Measurements from ENCODE around the gene ARHGAP21.
"Not testable (repeated sequence)": the region's sequence is repeated elsewhere in the genome, so short reads cannot be mapped to it uniquely, and the experiment has no call there.

The ARHGAP21 gene

DNA sequence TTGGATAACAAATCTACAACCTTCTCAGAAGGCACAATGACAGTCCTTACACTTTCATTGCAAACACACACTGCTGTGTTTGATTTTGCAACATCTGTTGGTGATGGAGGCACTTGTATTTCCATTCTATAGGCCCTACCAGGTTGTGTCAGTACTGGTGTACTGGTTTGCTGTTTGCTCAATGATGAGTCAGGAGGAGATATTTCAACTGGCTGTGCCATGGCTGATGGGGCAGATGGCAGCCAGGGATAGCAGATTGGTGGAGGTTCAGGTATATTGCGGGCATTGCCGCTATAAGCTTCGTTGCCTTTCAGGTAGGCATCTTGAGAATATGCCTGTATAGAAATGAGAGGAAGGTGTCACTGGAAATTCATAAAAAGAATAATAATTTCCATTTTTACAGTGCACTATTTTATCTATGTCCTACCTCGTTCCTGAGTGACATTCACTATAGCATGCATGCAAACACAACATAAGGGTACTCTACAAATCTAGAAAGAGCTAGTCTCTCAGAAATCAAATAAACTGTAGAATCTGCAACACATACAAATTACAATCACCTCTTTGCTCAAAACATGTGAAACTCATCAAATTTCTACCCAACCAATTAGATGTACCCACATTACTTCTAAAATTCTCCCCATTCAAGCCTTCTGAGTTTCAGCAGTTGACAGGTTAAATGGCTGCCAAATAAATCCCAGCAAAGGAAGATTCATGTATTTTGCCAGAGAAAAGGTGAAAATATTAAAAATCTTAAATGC, 102.5 kb downstream of the ARHGAP21 start:
- not testable (repeated sequence) for DNase-seq

DNA sequence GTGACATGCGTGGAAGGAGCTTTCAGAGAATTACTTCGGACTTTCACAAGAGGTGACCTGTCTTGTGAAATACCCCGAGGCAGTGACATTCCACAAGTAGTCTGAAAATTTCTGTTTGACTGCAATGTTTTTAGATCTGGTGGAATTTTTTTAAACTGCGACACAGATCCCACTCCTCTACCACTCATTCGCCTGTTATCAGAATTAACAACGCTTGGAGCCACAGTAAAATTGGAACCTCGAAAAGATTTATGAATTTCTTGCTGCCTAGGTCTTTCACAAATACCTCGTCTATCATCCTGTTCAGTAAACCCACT, 103.7 kb downstream of the ARHGAP21 start:
- DNase-seq, result not testable (repeated sequence)

- DNase-seq, result not testable (repeated sequence)
These were observed 104.2 kb downstream of the ARHGAP21 start for GRCh38 chr10:24619291-24619993.

GRCh38 chr10:24618401-24618800, 105.3 kb downstream of the ARHGAP21 start:
- no peak for DNase-seq

GRCh38 chr10:24617771-24618396, 105.8 kb downstream of the ARHGAP21 start:
- no peak for DNase-seq

GRCh38 chr10:24616536-24616935, 107.2 kb downstream of the ARHGAP21 start:
- DNase-seq, result no peak

DNA sequence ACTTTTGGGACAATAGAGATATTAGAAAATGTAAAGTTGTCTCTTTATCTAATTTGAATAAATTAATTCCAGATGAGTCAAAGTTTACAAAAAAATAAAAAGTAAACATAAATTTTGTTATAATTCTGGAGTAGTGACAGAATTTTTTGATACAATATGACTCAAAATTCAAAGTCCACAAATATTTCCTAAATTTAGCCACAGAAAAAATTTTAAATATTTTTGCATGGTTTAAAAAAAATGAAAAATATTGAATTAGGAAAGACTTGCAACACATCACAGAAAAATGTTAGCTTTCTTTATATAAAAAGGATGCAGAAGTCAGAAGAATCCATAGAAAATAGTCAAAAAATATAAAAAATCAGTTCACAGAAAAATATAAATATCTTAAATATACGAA, 117.7 kb downstream of the ARHGAP21 start:
- no peak for DNase-seq

DNA sequence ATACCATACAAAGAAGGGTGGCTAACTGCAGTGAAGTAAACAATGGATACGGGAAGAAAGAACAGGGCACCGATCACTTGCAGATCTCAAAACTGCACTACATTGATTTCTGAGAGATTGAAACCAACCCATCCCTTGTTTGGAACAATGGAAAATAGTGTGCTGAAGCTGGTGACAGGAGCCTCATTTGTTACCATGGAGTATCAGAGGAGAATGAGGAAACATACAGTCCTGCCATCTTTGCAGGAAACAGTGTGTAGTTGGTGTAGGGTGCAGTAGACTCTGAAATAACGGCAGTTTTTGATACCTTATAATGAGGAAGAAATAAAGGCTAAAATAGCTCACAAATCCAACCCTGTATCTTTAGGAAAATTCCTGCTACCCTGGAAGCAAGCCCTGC, 118.5 kb downstream of the ARHGAP21 start:
- DNase-seq, result no peak

DNA sequence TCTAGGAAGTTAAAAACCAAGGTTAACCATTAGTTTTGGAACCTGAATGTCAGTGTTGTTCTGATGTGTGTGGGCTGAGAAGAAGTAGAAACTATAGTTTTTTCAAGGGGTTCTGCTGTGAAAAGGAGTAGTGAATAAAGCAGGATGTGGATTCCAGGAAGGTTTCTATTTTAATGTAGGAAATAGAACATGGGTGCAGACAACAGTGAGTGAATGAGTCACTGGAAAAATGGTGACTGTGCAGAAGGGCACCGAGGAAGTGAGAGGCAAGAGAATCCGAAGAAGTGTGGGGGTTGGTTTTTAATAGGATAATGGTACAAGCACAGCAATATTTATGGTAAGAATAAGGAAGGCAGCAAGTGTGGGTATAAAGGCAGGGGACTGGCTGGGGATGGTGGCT, 120.4 kb downstream of the ARHGAP21 start:
- no peak for DNase-seq

GRCh38 chr10:24597961-24598360, 125.7 kb downstream of the ARHGAP21 start:
- no peak for DNase-seq

GRCh38 chr10:24597426-24597825, 126.3 kb downstream of the ARHGAP21 start:
- DNase-seq, result no peak

GRCh38 chr10:24596217-24596930, 127.3 kb downstream of the ARHGAP21 start:
- DNase-seq, result no peak

- no peak for DNase-seq
These were observed 132.8 kb downstream of the ARHGAP21 start for GRCh38 chr10:24590697-24591457.

DNA sequence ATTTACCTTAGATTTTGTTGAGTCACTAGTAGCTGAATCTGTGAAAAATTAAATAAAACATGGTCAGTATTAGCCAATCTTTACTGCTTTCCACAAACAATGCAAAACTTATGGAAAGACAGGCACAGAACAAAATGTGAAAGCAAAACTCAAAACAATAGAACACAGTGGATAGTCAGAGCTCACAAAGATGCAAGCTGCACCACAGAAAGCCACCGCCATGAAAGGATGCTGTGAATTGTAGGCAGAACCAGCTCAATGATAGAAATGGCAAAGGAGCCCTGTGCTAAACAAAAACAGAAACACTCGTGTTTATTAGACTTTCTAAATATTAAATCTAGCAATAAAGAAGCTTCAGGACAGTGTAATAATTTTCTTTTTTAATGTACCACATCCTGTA, 134.4 kb downstream of the ARHGAP21 start:
- no peak for DNase-seq

DNA sequence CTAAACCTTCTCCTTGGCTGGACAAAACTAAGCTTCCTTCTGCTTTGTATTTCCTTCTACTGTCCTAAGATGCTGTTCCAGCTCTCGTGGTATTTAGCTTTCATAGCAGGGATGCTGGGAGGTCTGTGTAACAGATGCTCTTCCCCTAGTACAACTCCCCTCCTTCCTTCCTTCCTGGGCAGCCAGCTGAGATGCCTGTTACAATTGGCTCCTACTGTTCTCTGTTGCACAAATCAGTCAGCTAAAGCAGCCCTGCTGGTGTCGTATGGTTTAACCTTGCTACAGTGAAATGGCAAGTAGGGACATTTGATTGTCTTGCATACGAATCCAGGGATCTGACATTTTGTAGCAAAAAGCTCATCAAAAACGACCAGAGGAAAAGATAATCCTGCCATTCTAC, 143.8 kb downstream of the ARHGAP21 start:
- no peak for DNase-seq

GRCh38 chr10:24579448-24579847, 144.2 kb downstream of the ARHGAP21 start:
- no peak for DNase-seq

GRCh38 chr10:24575481-24576002, 148.1 kb downstream of the ARHGAP21 start:
- DNase-seq, result no peak

DNA sequence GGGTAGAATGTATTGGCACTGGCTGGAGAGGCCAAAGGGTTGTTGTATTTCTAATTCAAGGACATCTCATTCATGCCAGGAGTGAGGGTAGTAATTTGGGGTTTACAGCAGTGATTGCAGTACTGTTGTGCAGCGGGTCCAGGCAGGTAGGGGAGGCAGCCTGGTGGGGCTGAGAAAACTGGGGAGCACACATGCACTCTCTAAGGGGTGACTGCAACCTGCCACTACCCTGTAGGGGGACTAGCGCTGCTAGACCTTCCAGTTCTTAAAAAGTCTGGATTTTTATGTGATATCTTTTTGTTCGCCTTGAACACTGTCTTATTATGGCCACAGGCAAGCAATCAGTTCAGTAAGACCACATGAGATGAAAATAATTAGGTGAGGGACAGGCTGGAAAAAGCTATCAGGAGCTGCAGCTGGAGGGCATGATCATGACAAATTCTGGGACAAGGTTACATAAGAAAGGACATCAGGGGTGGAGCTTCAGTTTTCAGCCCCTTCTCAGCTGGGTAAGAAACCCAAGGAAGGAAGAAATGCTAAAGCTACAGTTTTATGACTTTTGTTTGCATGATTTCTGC, 149.0 kb downstream of the ARHGAP21 start:
- DNase-seq, result no peak

DNA sequence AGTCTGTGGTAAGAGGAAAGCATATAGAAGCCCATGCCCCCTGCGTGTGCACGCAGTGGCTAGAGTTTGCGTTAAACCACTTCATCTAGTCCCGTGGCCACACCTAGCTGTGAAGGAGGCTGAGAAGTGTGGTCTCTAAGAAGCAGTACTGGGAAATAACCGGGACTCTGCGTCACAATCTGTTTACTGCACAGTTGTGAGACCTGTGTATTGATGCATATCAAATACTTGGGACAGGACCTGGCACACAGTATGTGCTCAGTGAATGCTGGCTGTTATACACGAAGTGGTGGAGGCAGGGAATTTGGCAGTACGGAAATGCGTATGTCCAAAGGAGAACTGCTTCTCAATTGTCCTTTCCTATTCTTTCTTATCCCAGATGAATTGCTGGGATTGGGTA, 149.5 kb downstream of the ARHGAP21 start:
- DNase-seq, result no peak

DNA sequence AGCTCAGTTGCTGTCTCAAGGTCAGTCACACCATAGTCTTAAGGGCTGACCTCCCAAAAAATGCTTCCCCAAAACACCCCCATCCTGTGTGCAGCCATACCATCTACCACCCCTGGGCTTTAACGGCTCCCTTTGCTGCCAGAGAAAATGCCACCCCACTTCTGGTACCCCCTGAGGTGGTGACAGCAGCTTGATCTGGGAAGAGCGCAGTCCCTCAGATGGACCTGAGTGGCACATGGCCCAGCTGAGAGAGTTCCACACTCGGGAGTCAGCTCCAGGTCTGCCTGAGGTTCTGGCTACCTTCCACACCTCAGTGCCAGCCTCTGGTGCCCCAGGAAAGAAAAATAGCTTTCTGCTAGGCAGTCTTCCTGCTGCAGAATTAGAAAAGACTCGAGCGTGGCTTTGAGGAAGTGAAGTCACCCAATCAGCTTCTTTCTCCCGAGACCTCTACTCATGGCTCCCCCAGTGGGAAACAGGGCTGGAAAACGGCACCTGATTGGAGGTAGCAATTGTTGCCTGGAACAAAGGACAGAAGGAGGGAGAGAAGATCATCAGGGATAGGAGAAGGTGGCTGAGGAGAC, 151.7 kb downstream of the ARHGAP21 start:
- no peak for DNase-seq

GRCh38 chr10:24570658-24571426, 152.8 kb downstream of the ARHGAP21 start:
- DNase-seq, result no peak

Measured in NCI-H2107 (cell line).